Common myeloid progenitor, CD34-positive (primary cell): Measurements from ENCODE around the gene NPBWR2.

Source experiments
- CTCF ChIA-PET: fragments of 350-600 bp; sonication (Branson Sonifier 250); formaldehyde crosslinking; loops from one replicate; lab custom pipeline; 2021; ENCODE audit warnings: antibody characterized with exemption; lab: Charles Lee
- POLR2A ChIA-PET: fragments of 350-600 bp; sonication (Branson Sonifier 250); formaldehyde crosslinking; loops from one replicate; lab custom pipeline; 2021; ENCODE audit warnings: antibody characterized with exemption; lab: Charles Lee
- DNase-seq, 3 donors: peaks; one replicate each; pipeline versions ENCODE4 v3.0.0 to v3.0.0-alpha.2; 2013
- H3K27ac ChIP-seq, 2 experiments: 1 replicate in 1 of 2; 2 replicates in 1 of 2; pipeline ENCODE4 v1.7.0; 2013; ENCODE audit warnings: inconsistent platforms in 2 of 2, low read length in 2 of 2, mild to moderate bottlenecking in 2 of 2, low read depth in 1 of 2, moderate library complexity in 1 of 2; ENCODE audit not compliant: severe bottlenecking in 2 of 2, insufficient read depth in 1 of 2, poor library complexity in 1 of 2
- H3K27me3 ChIP-seq, 5 experiments: replicated peaks in 2 of 5; 1 replicate in 3 of 5; 2 replicates in 2 of 5; pipeline versions ENCODE4 v1.6.1 to v1.7.0; 2013; ENCODE audit warnings: low read length in 4 of 5, mild to moderate bottlenecking in 2 of 5, moderate library complexity in 2 of 5, inconsistent platforms in 1 of 5; ENCODE audit not compliant: insufficient read depth in 5 of 5, control insufficient read depth in 4 of 5
- H3K36me3 ChIP-seq, 4 experiments: 1 replicate in 2 of 4; 2 replicates in 2 of 4; pipeline versions ENCODE4 v1.6.1 to v1.7.0; 2013; ENCODE audit warnings: low read length in 3 of 4, control low read depth in 1 of 4, mild to moderate bottlenecking in 1 of 4; ENCODE audit not compliant: control insufficient read depth in 4 of 4, insufficient read depth in 4 of 4
- H3K4me1 ChIP-seq, 4 experiments: 1 replicate in 3 of 4; 2 replicates in 1 of 4; pipeline versions ENCODE4 v1.6.1 to v1.7.1; 2013; ENCODE audit warnings: low read length in 3 of 4, mild to moderate bottlenecking in 3 of 4, control low read depth in 1 of 4, inconsistent platforms in 1 of 4, moderate library complexity in 1 of 4; ENCODE audit not compliant: control insufficient read depth in 4 of 4, insufficient read depth in 4 of 4; ENCODE audit errors: control extremely low read depth in 1 of 4
- H3K4me3 ChIP-seq, 7 experiments: 1 replicate in 4 of 7; 2 replicates in 3 of 7; pipeline versions ENCODE4 v1.5.1 to v1.7.0; 2013; ENCODE audit warnings: mild to moderate bottlenecking in 7 of 7, low read length in 6 of 7, moderate library complexity in 6 of 7, inconsistent platforms in 2 of 7, low read depth in 2 of 7, control low read depth in 1 of 7; ENCODE audit not compliant: insufficient read depth in 4 of 7, control insufficient read depth in 1 of 7; ENCODE audit errors: extremely low read depth in 1 of 7
- H3K9me3 ChIP-seq, 5 experiments: 1 replicate in 4 of 5; 2 replicates in 1 of 5; pipeline versions ENCODE4 v1.6.1 to v1.7.1; 2013; ENCODE audit warnings: low read length in 4 of 5, mild to moderate bottlenecking in 2 of 5, inconsistent platforms in 1 of 5, low read depth in 1 of 5, moderate library complexity in 1 of 5; ENCODE audit not compliant: control insufficient read depth in 4 of 5, insufficient read depth in 2 of 5; ENCODE audit errors: control extremely low read depth in 1 of 5
- WGBS: methylation state at CpG from one replicate; pipeline ENCODE4 v1.1.5; 2013; ENCODE audit not compliant: insufficient coverage; 5-methylcytosine and 5-hydroxymethylcytosine counted together

The NPBWR2 gene

DNA sequence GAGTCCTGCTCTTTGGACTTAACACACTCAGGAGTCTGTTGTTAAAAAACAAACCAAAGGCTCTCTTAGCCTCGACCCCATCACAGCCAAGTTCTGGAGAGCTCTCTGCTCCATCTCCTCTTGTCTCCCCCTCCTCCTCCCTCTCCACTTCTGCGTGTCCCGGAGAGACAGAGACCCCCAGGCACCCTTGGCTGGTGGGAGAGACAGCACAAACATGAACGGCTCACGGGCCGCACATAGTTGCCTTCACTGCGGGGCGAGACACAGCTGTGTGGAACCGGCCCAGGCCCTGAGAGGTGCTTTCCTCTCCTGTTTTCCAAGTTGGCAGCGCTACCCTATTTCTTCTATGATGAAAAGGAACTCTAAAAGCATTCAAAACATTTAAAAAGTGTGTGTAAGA is 33.6 kb upstream of the NPBWR2 start:
- POLR2A ChIA-PET = no interaction called here
- Histone ChIP-seq H3K4me3 (no peak overlapping the region), H3K27me3 (no peaks in the 10 kb centered on the region), H3K4me1 (no peaks in the 10 kb centered on the region), H3K9me3 (peaks cover 0 to 12% (median 10%) of the 10 kb centered on the region in 5 experiments), H3K27ac (no peak overlapping the region), H3K36me3 (no peaks in the 10 kb centered on the region)
- WGBS = 95% methylated on average over 8 of the region's 10 CpGs
- no peak for DNase-seq
- CTCF ChIA-PET = interaction anchor here (1.5 kb wide), 1 partner anchor 10 kb away, joined by 3 read pairs; no protein-coding TSS in a partner anchor

DNA sequence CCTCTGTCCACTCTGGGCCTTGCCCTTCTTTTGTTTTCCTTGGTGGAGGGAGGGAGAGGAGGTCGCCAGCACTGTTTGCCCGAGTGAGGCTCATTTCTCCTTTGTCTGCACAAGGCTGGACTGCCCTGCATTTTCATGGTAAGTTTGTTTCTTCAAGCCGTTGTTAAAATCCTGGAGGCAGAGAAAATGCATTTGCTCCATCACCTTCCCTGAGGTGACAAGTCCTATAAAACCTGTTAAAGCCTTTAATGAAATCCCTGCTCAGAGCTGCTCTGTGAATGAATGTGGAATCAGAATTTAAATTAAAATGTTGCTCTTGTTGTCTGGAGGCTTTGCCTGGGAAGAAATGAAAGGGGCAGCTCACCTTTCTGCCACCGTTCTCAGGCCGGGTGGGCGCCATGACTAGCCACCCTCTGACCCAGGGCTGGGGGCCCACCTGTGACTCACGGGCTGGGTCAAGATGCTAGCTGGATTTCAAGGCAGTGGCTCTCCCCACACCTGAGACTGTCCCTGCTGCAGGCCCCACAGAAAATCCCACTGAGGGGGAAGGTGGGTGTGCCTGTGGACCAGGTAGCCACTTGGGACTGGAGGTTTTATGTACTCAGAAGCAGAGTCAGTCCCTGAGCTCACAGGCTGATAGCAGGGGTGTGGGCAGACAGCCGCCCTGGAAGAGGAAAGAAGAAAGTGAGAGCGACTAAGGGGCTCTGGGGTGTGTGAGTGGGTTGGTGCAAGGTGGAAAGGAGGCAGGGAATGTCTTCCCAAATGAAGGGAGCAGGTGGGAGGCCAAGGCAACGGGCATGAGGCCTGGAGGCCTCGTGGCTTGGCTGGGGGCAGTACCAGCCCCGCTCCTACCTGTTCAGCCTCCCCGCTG is 32.9 kb upstream of the NPBWR2 start:
- H3K27me3 ChIP-seq = no peaks in the 10 kb centered on the region
- WGBS = 98% methylated on average over 10 of the region's 13 CpGs

DNA sequence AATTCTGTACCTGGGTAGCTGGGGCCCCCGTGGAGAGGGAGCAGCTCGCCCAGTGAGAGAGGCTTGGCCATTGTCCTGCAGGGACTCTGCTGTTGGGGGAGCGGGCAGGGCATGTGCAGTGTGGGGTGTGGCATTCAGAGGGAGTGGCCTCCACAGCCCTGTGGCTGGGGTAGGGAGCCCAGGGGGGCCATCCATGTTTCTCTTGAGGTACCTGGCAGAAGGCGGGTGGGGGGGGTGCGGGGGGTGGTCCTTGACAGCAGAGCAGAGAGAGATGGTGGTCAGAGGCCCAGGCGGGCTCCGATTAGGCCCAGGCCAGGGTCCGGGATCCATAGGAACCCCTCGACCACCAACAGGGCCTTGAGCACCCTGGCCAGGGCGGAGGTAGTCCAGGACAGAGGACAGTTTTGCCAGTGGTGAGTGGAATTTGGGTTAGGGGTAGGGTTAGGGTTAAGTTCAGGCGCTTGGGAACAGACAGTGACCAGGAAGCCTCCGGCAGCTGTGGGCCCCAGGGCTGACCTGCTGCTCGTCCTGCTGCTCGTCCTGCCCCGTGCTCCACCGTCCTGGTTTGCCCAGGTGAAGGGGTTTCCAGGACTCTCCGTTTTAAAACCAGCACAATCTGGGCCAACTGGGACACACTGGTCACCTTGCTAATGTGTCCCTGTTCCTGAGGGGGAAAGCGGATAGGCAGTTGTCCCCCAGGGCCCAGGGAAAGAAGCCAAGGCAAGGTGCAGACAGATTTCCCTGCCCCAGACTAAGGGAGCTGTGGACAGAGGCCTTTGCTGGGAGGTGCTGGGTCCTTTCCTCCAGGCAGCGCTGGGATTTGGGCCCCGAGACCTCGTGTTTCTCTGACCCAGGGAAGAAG is 32.1 kb upstream of the NPBWR2 start:
- Histone ChIP-seq H3K36me3 (no peaks in the 10 kb centered on the region), H3K27ac (no peak overlapping the region), H3K9me3 (peaks cover 0 to 2% (median 2%) of the 10 kb centered on the region in 5 experiments), H3K4me1 (no peaks in the 10 kb centered on the region), H3K4me3 (no peak overlapping the region), H3K27me3 (no peaks in the 10 kb centered on the region)
- POLR2A ChIA-PET = no interaction called here
- WGBS = 95% methylated on average over 20 of the region's 21 CpGs
- CTCF ChIA-PET = interaction anchor here (1.5 kb wide), 1 partner anchor 11 kb away, joined by 3 read pairs; no protein-coding TSS in a partner anchor
- no peak for DNase-seq

More for the DNA sequence above, 32.9 kb upstream of the NPBWR2 start:
- ChIA-PET POLR2A (no interaction called here), CTCF (interaction anchor here (1.5 kb wide), 1 partner anchor 10 kb away, joined by 3 read pairs; no protein-coding TSS in a partner anchor)
- Histone ChIP-seq H3K27ac (no peak overlapping the region), H3K36me3 (no peaks in the 10 kb centered on the region), H3K4me1 (no peaks in the 10 kb centered on the region), H3K9me3 (peaks cover 0 to 6% (median 5%) of the 10 kb centered on the region in 5 experiments), H3K4me3 (no peak overlapping the region)
- DNase-seq = no peak

DNA sequence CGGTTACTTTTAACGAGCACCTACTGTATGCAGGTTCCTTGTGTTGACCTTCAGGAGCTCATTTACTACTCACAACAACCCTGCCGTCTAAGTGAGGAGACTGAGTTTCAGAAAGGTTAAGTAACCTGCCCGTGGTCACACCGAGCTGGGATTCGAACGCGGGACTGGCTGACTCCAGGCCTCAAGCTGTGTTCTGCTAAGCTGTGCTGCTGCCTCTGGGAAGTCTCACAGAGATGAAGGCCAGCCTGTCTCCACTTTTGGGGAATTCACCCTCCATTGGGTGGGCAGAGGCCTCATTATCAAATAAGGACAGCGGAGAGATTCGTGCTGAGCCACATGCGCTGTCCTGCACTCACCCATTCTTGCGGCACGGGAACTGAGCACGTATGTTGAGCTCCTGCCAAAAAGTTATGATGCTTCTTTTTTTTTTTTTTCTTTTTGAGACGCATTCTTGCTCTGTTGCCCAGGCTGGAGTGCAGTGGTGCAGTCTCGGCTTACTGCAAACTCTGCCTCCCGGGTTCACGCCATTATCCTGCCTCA is 31.0 kb upstream of the NPBWR2 start:
- Histone ChIP-seq H3K9me3 (peaks cover 0 to 1% (median 0%) of the 10 kb centered on the region in 5 experiments), H3K36me3 (no peaks in the 10 kb centered on the region), H3K4me1 (no peaks in the 10 kb centered on the region), H3K4me3 (no peak overlapping the region), H3K27ac (no peak overlapping the region), H3K27me3 (no peaks in the 10 kb centered on the region)
- ChIA-PET POLR2A (no interaction called here), CTCF (no interaction called here)
- WGBS = 96% methylated on average over 18 of the region's 18 CpGs
- no peak for DNase-seq

DNA sequence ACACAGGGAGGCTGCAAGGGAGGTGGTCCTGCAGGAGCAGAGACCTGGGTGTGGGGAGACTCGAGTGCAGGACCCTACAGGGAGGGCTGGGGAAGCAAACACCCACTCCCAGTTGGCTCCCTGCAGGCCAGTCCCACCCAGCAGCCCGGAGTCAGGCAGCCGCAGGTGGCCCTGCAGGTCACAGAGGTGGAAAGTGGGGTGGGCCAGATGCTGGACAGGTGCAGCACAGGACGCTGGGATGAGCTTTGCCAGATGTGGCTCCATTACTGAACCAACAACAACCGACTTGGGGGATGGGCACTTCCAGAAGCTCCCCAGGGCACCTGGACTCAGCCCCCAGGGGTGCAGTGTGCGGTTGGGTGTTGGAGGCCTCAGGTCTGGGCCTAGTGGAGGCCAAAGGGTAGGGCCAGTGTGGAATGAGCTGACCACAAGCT is 30.2 kb upstream of the NPBWR2 start:
- WGBS = 98% methylated on average over 5 of the region's 6 CpGs
- ChIA-PET POLR2A (no interaction called here), CTCF (no interaction called here)
- Histone ChIP-seq H3K27ac (no peak overlapping the region), H3K4me1 (no peaks in the 10 kb centered on the region), H3K9me3 (no peaks in the 10 kb centered on the region), H3K27me3 (no peaks in the 10 kb centered on the region), H3K4me3 (no peak overlapping the region), H3K36me3 (no peaks in the 10 kb centered on the region)
- no peak for DNase-seq

DNA sequence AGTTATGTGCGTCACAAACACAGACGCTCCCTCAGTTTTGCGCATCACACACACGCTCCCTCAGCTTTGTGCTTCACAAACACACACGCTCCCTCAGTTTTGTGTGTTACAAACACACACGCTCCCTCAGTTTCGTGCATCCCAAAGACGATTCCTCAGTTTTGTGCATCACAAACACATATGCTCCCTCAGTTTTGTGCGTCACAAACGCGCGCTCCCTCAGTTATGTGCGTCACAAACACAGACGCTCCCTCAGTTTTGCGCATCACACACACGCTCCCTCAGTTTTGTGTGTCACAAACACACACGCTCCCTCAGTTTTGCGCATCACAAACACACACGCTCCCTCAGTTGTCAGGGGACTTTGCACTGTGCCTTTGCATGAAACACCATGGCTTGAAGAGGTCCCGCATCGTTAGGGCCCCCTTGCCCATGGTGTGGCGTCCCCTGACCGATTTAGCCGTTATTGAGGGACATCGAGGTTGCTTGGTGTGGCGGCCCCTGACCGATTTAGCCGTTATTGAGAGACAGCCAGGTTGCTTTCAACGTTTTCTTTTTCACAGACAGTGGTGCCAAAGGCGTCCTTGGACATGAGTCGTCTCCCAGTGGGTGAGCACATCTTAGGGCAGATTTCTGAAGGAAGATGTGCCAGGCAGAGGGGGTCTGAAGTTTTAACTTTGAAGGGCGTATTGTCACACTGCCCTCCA is 28.8 kb upstream of the NPBWR2 start:
- no peak overlapping the region for H3K27ac ChIP-seq
- no peaks in the 10 kb centered on the region for H3K27me3 ChIP-seq
- no peaks in the 10 kb centered on the region for H3K36me3 ChIP-seq
- ChIA-PET CTCF (no interaction called here), POLR2A (no interaction called here)
- H3K4me3 ChIP-seq = no peak overlapping the region
- 94% methylated on average over 28 of the region's 32 CpGs for WGBS
- DNase-seq = no peak
- H3K4me1 ChIP-seq = no peaks in the 10 kb centered on the region
- H3K9me3 ChIP-seq = no peaks in the 10 kb centered on the region
